RWPE1 (cell line): ENCODE data around the gene EIF3F.

Source experiments
- CTCF ChIA-PET: fragments of 350-600 bp; sonication (Branson Sonifier 250); formaldehyde crosslinking; extraction: SDS; loops from one replicate; lab custom pipeline; 2021; lab: Yijun Ruan, JAX
- POLR2A ChIA-PET: fragments of 400-600 bp; formaldehyde crosslinking; extraction: SDS; loops from one replicate; lab custom pipeline; 2020; ENCODE audit warnings: antibody characterized with exemption; ENCODE audit not compliant: low non-redundant PET; lab: Yijun Ruan, JAX
- DNase-seq: peaks from one replicate; pipeline ENCODE4 v3.0.0; 2012; ENCODE audit warnings: low spot score
- H3K27ac ChIP-seq: fragments of 450-650 bp; 2 replicates; pipeline ENCODE4 v1.5.1; 2017
- TF ChIP-seq, protein P1 (sequence below): fragments of 450-650 bp; conservative IDR thresholded peaks from 2 replicates; pipeline ENCODE4 v1.5.1; 2017; ENCODE audit warnings: low read depth, mild to moderate bottlenecking

The EIF3F gene

DNA sequence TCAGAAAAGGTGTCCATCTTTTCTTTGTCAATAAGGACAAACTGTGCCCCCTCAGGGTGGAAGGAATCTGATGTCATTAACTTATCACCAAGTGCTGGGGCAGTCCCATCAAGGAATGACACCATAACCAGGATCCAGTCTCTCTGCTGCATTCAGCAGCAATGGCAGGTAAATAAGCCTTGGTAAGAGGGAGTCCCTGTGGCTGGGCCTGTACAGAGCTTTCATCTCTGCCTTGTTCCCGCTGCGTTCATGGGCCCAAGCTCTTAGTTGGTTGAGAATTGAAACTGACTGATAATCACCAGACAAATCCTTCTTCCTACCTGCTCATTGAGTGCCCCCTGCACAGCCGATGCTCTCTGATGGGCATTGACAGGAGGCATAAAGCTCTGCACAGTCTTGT, 22.7 kb downstream of the EIF3F start:
- CTCF ChIA-PET, result interaction anchor here (2.1 kb wide), 1 partner anchor 23 kb away, joined by 4 read pairs; no protein-coding TSS in a partner anchor
- POLR2A ChIA-PET, result no interaction called here
- H3K27ac ChIP-seq, result no peak overlapping the region
- DNase-seq, result no peak
- TF ChIP-seq, protein P1, sequence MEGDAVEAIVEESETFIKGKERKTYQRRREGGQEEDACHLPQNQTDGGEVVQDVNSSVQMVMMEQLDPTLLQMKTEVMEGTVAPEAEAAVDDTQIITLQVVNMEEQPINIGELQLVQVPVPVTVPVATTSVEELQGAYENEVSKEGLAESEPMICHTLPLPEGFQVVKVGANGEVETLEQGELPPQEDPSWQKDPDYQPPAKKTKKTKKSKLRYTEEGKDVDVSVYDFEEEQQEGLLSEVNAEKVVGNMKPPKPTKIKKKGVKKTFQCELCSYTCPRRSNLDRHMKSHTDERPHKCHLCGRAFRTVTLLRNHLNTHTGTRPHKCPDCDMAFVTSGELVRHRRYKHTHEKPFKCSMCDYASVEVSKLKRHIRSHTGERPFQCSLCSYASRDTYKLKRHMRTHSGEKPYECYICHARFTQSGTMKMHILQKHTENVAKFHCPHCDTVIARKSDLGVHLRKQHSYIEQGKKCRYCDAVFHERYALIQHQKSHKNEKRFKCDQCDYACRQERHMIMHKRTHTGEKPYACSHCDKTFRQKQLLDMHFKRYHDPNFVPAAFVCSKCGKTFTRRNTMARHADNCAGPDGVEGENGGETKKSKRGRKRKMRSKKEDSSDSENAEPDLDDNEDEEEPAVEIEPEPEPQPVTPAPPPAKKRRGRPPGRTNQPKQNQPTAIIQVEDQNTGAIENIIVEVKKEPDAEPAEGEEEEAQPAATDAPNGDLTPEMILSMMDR, result no peak

DNA sequence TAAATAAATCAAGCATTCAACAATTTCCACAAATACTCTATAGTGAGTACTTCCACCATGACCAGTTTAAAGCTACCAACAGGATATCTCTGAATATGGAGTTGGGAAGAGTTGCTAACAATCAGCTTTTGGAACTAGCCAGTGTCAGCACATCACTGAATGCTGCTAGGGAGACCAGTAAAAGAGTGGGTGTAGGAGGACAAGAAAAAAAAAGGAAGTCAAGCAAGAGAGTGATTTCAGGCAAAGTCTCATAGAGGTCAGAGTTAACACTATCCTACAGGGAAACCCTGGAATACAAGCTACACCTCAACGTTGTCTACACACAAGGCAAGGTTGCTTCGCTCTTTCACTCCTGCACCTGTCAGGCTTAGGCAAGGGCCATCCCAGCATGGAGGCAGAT, 24.2 kb downstream of the EIF3F start:
- ChIA-PET CTCF (interaction anchor here (2.1 kb wide), 1 partner anchor 22 kb away, joined by 4 read pairs; no protein-coding TSS in a partner anchor), POLR2A (no interaction called here)
- TF ChIP-seq, protein P1, result no peak
- H3K27ac ChIP-seq, result no peak overlapping the region
- DNase-seq, result no peak

DNA sequence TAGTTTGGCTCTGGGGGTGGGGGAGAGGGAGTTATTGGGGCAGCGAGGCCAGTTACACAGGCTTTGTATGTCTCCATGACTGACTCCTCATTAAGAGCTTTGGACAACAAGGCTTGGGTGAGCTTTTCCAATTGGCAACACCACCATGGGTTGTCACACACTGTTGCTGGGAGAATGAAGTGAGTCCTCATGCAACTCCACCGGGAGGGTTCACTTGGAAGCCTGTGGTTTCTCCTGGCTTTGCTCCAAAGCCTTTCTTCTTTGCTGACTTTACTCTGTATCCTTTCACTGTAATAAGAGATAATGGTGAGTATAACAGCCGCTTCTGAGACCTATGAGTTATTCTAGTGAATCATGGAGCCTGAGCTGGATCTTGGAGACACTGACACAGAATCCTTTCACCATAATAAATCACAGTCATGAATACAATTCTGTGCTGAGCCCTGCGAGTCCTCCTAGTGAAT, 24.9 kb downstream of the EIF3F start:
- CTCF ChIA-PET, result no interaction called here

DNA sequence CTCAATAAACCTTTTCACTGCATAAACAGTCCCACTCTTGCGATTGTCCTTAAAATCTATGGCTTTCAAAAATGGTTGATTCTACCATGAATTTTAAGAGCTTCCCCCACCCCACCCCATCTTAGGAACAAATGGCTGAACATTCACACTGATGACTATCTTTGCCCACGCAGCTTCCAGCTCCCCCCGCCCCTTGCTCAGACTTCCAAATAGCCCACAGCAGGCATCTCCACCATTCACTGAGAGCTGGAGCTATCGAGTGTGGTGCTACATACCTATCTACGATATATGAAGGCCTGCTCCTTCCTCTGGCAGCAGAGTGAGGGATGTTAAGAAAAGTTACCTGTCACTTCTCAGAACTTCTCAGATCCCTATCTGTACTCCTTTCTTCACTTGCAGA, 26.7 kb downstream of the EIF3F start:
- H3K27ac ChIP-seq, result no peak overlapping the region
- no peak for DNase-seq
- POLR2A ChIA-PET, result no interaction called here
- CTCF ChIA-PET, result no interaction called here
- TF ChIP-seq, protein P1, result no peak

More for the DNA sequence above, 24.9 kb downstream of the EIF3F start:
- TF ChIP-seq, protein P1, result no peak
- no peak overlapping the region for H3K27ac ChIP-seq
- POLR2A ChIA-PET, result no interaction called here
- no peak for DNase-seq

DNA sequence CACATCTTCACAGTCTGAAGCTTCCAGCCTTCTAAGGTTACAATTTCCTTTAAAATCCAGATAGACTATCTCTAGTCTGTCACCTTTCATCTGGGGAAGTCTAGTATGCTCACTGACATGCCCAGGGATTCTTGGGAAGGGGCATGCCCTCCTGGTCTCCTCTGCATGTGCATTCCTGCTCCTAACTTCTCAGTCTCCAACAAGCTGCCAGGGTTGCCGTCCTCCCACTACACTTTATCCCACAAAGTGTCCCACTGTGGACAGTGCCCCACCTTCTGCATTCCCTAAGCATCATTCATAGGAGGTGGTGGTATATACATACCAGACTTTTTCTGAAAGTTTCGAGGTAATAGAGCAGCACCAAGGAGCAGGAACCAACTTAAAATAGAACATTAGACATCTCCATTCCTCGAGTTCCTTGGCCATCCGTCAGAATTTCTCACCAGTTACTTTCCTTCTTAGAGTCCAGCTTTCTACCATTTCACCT, 28.7 kb downstream of the EIF3F start:
- ChIA-PET CTCF (interaction anchor here (0.6 to 3.8 kb wide), 3 partner anchors 10 to 83 kb away, joined by 3 to 17 read pairs (median 6); no protein-coding TSS in a partner anchor), POLR2A (interaction anchor here (0.6 kb wide), 1 partner anchor 213 kb away, joined by 3 read pairs; no protein-coding TSS in a partner anchor)
- no peak for DNase-seq
- TF ChIP-seq, protein P1, result no peak
- no peak overlapping the region for H3K27ac ChIP-seq

DNA sequence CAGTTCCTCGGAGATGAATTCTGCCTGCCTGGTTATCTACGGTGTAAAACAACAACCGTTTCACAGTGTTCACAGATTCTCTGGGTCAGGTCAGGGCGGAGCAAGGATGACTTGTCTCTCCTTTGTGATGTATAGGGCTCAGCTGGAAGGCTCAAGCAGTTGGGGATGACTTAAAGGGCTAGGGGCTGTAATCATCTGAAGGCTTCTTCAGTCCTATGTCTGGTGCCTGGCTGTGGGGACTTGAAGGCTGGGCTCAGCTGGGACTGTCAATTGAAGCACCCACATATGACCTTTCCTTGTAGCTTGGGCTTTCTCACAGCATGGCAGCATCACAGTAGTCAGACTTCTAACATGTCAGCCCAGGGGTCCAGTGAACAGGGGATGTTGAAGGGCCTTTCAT, 29.3 kb downstream of the EIF3F start:
- no peak for DNase-seq

More for the DNA sequence above, 29.3 kb downstream of the EIF3F start:
- ChIA-PET CTCF (interaction anchor here (0.6 to 3.8 kb wide), 3 partner anchors 10 to 83 kb away, joined by 3 to 17 read pairs (median 6); no protein-coding TSS in a partner anchor), POLR2A (no interaction called here)
- no peak overlapping the region for H3K27ac ChIP-seq
- TF ChIP-seq, protein P1, result no peak
